ENCODE results near the gene IQGAP2.

GRCh38 chr5:76669245-76669644 lies 266.2 kb downstream of the IQGAP2 start:
- TF ChIP-seq, protein P1, sequence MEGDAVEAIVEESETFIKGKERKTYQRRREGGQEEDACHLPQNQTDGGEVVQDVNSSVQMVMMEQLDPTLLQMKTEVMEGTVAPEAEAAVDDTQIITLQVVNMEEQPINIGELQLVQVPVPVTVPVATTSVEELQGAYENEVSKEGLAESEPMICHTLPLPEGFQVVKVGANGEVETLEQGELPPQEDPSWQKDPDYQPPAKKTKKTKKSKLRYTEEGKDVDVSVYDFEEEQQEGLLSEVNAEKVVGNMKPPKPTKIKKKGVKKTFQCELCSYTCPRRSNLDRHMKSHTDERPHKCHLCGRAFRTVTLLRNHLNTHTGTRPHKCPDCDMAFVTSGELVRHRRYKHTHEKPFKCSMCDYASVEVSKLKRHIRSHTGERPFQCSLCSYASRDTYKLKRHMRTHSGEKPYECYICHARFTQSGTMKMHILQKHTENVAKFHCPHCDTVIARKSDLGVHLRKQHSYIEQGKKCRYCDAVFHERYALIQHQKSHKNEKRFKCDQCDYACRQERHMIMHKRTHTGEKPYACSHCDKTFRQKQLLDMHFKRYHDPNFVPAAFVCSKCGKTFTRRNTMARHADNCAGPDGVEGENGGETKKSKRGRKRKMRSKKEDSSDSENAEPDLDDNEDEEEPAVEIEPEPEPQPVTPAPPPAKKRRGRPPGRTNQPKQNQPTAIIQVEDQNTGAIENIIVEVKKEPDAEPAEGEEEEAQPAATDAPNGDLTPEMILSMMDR (optimal IDR thresholded peaks at IDR 0.05 in 1 of 3, IDR thresholded peaks at IDR 0.05 in 1 of 3, conservative IDR thresholded peaks at IDR 0.05 in 1 of 3; ENCODE audit: extremely low read depth in 1 of 3, insufficient read depth in 2 of 3, low read length in 3 of 3), result no peak
- TF ChIP-seq EZH2 (IDR thresholded peaks at IDR 0.05; ENCODE audit: low read length), result no peak

Measured in keratinocyte (primary cell).